Tibial nerve (tissue), 4 donors: Measurements from ENCODE around the gene ZNF580. TPM values are rescaled to one million over a fixed set of nuclear protein-coding genes. Genes with fewer than 3 reads are reported as not detected.

Source experiments
- DNase-seq, 2 donors: peaks; one replicate each; pipeline ENCODE4 v3.0.0-alpha.2; 2019; ENCODE audit warnings: low spot score in 2 of 2
- H3K27ac ChIP-seq, 4 donors: fragments of 200-600 bp; sonication (generic) in 3 of 4; one replicate each; pipeline ENCODE4 v1.5.1; 2017 to 2019; ENCODE audit warnings: mild to moderate bottlenecking in 1 of 4
- H3K27me3 ChIP-seq, 2 donors: fragments of 200-600 bp; sonication (generic) in 1 of 2; one replicate each; pipeline versions ENCODE4 v1.5.1 to v1.6.0; 2017 to 2019
- H3K36me3 ChIP-seq, 3 donors: fragments of 200-600 bp; sonication (generic); one replicate each; pipeline ENCODE4 v1.5.1; 2018 to 2019
- H3K4me1 ChIP-seq, 4 donors: fragments of 200-600 bp; sonication (generic) in 3 of 4; one replicate each; pipeline ENCODE4 v1.5.1; 2017 to 2019
- H3K4me3 ChIP-seq, 4 donors: fragments of 200-600 bp; sonication (generic) in 3 of 4; one replicate each; pipeline ENCODE4 v1.5.1; 2017 to 2019; ENCODE audit warnings: mild to moderate bottlenecking in 1 of 4, moderate library complexity in 1 of 4
- H3K9me3 ChIP-seq, 4 donors: fragments of 200-600 bp; sonication (generic) in 3 of 4; one replicate each; pipeline ENCODE4 v1.5.1; 2017 to 2019
- CTCF ChIP-seq, 5 experiments: fragments of 200-600 bp in 3 of 5; fragments of 450-650 bp in 2 of 5; sonication (generic) in 3 of 5; IDR thresholded peaks; one replicate each; pipeline ENCODE4 v1.5.1; 2016 to 2019; ENCODE audit warnings: antibody characterized with exemption in 5 of 5, mild to moderate bottlenecking in 3 of 5, moderate library complexity in 2 of 5
- EP300 ChIP-seq, 2 donors: sonication (generic); formaldehyde crosslinking; IDR thresholded peaks; one replicate each; pipeline ENCODE4 v1.6.1; 2017; ENCODE audit warnings: antibody characterized with exemption in 2 of 2, mild to moderate bottlenecking in 1 of 2
- POLR2A ChIP-seq, 2 donors: fragments of 450-650 bp; IDR thresholded peaks; one replicate each; pipeline ENCODE4 v1.6.1; 2017; ENCODE audit warnings: antibody characterized with exemption in 2 of 2, mild to moderate bottlenecking in 2 of 2, moderate library complexity in 2 of 2
- WGBS, 2 donors: methylation state at CpG; one replicate each; pipeline ENCODE4 v1.1.5; 2018; 5-methylcytosine and 5-hydroxymethylcytosine counted together
- total RNA-seq, 4 donors: library from RNA; depleted of rRNA; stranded (reverse); fragments of >200 nt; gene quantifications; one replicate each; pipeline ENCODE4 v1.1.0, GENCODE V29; 2016

The ZNF580 gene
- total RNA-seq, 4 donors from 2014 or later, result 24.1 to 67.5 (median 35.0) TPM

DNA sequence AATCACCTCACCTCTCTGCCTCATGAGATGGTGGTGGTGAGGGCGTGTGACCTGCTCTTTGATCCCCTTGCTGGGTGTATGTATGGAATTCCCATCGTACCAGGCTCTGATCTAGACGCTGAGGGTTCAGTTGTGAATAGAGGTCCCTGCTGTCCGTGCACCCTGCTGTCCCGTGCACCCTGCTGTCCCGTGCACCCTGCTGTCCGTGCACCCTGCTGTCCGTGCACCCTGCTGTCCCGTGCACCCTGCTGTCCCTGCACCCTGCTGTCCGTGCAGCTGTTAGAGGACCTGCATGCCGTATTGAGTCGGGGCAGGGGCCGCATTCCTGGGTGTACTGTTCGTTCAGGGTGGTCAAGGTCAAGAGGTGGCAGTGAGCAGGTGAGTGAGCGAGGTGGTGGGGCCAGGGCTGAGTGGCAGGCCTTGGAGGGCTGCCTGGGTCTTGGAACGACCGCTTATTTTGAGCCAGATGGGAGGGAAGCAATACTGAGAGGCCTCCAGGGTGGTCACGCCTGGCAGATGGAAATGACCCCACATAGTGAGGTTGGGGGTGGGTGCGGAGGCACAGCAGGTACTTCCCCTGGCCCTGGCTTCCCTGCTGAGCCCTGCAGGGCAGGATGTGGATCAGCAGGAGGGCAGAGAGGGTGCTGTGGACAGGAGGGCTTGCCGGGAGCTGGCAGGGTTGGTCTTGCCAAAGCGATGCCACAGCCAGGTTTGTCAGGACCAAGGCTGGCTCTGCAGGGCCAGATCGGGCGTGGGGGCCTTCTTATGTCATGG is 29.7 kb downstream of the ZNF580 start:
- no peaks in the 10 kb centered on the region for H3K9me3 ChIP-seq
- no peak for DNase-seq
- H3K4me3 ChIP-seq, result no peak overlapping the region
- peaks cover 0 to 24% (median 6%) of the 10 kb centered on the region in 4 donors for H3K4me1 ChIP-seq
- TF ChIP-seq CTCF (IDR thresholded peaks at IDR 0.05) (no peak), EP300 (IDR thresholded peaks at IDR 0.05) (no peak), POLR2A (IDR thresholded peaks at IDR 0.05) (no peak)
- no peak overlapping the region for H3K27ac ChIP-seq
- peaks cover 6 to 76% (median 40%) of the 10 kb centered on the region in 3 donors for H3K36me3 ChIP-seq
- no peaks in the 10 kb centered on the region for H3K27me3 ChIP-seq
- 85 to 86% methylated on average over 19 to 22 of the region's 23 CpGs for whole genome bisulfite sequencing, 2 donors

DNA sequence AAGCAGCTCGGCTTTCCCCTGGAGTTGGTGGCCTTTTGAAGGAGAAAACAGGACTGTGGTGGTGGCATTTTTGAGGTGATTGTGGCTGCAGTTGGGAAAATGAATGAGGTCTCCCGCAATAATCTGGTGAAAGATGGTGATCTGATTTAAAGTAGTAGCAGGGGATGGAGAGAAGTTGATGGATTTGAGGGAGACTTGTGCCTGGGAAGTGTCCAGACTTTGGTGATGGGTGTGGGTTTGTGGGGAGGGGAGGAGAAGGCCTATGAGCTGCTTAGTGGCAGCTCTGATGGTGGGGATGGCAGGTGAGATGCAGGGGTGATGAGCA is 30.2 kb downstream of the ZNF580 start:
- 75 to 81% methylated on average over 2 of the region's 2 CpGs for WGBS, 2 donors
- Histone ChIP-seq H3K27ac (no peak overlapping the region), H3K9me3 (no peaks in the 10 kb centered on the region), H3K27me3 (no peaks in the 10 kb centered on the region), H3K4me3 (no peak overlapping the region), H3K36me3 (peaks cover 6 to 71% (median 40%) of the 10 kb centered on the region in 3 donors), H3K4me1 (peaks cover 0 to 29% (median 10%) of the 10 kb centered on the region in 4 donors)
- TF ChIP-seq CTCF (IDR thresholded peaks at IDR 0.05) (no peak), POLR2A (IDR thresholded peaks at IDR 0.05) (no peak), EP300 (IDR thresholded peaks at IDR 0.05) (no peak)
- no peak for DNase-seq

DNA sequence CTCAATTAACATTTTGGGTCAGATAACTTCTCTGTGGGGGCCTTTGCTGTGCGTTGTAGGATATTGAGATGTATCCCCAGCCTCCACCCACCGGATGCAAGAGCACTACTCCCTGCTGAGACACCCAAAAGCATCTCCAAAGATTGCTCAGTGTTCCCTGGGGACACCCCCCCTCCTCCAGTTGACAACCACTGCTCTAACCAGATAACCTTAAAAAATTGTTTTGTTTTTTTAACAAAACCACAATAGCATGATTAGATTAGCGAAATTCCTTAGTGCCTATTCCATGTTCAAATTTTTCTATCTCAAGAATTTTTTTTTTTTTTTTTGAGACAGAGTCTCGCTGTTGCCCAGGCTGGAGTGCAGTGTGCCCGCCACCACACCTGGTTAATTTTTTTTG is 31.6 kb downstream of the ZNF580 start:
- Histone ChIP-seq H3K36me3 (peaks cover 6 to 58% (median 34%) of the 10 kb centered on the region in 3 donors), H3K4me1 (peaks cover 0 to 43% (median 24%) of the 10 kb centered on the region in 4 donors)
- WGBS, 2 donors, result 86% methylated on average over 5 of the region's 5 CpGs

DNA sequence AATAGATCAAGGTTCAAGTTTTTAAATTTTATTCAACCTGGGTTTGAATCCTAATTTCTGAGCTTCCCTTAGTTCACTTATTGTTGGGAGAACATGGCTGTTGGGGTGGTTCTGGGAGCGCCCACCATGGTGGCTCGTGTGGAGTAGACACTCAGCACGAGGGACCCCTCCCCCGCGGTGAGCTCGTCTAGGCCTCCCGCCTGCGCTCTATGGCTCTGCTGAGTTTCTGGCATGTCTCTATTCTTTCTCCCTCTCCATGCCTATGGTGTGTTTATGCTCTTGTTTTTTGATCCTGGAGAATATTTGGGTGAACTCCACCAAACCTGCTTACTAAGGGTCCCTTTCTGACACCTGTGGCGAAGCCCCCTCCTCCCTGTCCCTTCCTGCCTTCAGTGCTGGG is 32.7 kb downstream of the ZNF580 start:
- no peak for DNase-seq
- H3K4me1 ChIP-seq, result peaks cover 0 to 54% (median 28%) of the 10 kb centered on the region in 4 donors
- peaks cover 5 to 58% (median 33%) of the 10 kb centered on the region in 3 donors for H3K36me3 ChIP-seq
- TF ChIP-seq EP300 (IDR thresholded peaks at IDR 0.05) (no peak), CTCF (IDR thresholded peaks at IDR 0.05) (no peak), POLR2A (IDR thresholded peaks at IDR 0.05) (no peak)
- H3K27ac ChIP-seq, result no peak overlapping the region
- H3K4me3 ChIP-seq, result no peak overlapping the region
- 74 to 75% methylated on average over 9 of the region's 9 CpGs for WGBS, 2 donors
- no peaks in the 10 kb centered on the region for H3K27me3 ChIP-seq
- H3K9me3 ChIP-seq, result no peaks in the 10 kb centered on the region

More for the DNA sequence above, 31.6 kb downstream of the ZNF580 start:
- H3K27ac ChIP-seq, result no peak overlapping the region
- DNase-seq, result no peak
- no peak for TF ChIP-seq EP300 (IDR thresholded peaks at IDR 0.05)
- TF ChIP-seq POLR2A (IDR thresholded peaks at IDR 0.05), result no peak
- no peak for TF ChIP-seq CTCF (IDR thresholded peaks at IDR 0.05)
- no peaks in the 10 kb centered on the region for H3K27me3 ChIP-seq
- H3K9me3 ChIP-seq, result no peaks in the 10 kb centered on the region
- H3K4me3 ChIP-seq, result no peak overlapping the region

DNA sequence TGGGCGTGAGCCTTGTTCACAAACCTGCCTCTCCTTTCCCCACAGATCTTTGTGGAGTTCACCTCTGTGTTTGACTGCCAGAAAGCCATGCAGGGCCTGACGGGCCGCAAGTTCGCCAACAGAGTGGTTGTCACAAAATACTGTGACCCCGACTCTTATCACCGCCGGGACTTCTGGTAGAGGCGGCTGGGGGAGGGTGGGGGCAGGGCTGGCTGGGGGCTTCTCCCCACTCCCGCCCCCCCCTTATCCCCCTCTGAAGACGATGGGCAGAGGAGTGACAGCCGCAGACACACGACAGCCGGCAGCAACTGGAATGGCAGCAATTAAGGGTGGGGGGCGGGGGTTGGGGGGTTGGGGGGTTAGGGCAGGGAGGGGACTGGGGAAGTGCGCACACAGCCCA is 33.1 kb downstream of the ZNF580 start:
- TF ChIP-seq CTCF (IDR thresholded peaks at IDR 0.05), result no peak
- DNase-seq, result no peak
- H3K36me3 ChIP-seq, result peaks cover under 1 to 58% (median 33%) of the 10 kb centered on the region in 3 donors

More for the DNA sequence above, 33.1 kb downstream of the ZNF580 start:
- no peaks in the 10 kb centered on the region for H3K9me3 ChIP-seq
- 71 to 73% methylated on average over 15 of the region's 15 CpGs for WGBS, 2 donors
- H3K27me3 ChIP-seq, result no peaks in the 10 kb centered on the region
- no peak overlapping the region for H3K4me3 ChIP-seq
- H3K4me1 ChIP-seq, result peaks cover 0 to 58% (median 31%) of the 10 kb centered on the region in 4 donors
- peak overlapping the region in 3 of 4 donors; percentile 89 to 94 (median 92) for H3K27ac ChIP-seq
